Suppressor macrophage treated with lipopolysaccharide for 4 hours (primary cell): ENCODE results near the gene STRIP1.

Experiments used
- DNase-seq: peaks from one replicate; pipeline ENCODE4 v3.0.0-alpha.2; 2020

The STRIP1 gene

DNA sequence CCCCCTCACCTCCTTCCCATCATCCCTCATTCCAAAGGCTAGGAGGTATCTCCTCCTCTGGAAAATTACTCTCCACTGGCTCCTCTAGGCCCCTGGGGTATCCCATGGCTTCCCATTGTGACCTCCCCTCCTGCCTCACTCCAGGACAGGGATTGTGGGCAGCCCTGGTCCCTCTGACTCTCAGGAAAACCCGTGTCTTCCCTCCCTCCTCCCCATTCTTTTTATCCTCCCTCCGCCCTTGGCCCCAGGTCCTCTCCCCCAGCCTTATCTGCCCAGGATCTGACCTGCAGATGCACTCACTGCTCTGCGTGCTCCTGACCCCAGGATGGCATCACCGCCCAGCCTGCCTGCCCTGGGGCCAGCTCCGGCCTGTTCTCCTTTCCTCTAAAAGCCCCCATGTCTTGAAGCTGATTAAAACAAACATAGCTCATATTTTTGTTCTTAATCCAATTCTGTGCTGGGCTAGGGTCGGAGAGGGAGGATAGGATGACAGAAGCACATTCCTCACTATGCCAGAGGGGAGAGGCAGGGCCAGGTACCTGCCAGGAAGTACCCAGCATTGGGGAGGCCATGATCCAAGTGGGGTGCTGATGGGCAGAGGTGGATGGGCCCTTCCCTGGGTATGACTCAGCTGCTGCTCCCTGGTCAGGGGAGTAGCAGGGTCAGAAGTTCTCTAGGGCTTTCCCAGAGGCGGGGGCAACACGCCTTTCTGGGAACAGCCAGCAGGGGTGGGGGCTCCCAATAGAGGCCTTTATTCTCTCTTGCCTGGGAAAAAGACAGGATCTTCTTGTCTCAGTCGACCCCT is 64.0 kb downstream of the STRIP1 start:
- no peak for DNase-seq

DNA sequence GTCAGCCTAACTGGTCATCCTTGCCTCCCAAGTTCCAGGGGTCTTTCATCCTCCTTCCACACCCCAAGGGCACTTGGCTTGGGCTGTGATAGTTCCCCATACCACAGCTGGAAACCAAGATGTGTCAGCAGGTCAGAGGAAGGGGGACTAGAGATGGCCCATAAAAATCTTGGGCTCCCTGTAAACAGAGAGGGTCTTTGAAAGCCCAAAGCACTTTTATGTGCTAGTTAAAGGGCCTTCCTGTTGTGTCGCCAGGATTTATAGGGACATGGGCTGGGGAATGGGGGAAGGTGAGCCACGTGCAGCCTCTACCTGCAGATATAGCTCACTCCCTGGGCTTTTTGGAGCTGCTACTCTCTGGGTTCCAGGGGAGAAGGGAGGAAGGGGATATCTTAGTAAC is 65.9 kb downstream of the STRIP1 start:
- no peak for DNase-seq

DNA sequence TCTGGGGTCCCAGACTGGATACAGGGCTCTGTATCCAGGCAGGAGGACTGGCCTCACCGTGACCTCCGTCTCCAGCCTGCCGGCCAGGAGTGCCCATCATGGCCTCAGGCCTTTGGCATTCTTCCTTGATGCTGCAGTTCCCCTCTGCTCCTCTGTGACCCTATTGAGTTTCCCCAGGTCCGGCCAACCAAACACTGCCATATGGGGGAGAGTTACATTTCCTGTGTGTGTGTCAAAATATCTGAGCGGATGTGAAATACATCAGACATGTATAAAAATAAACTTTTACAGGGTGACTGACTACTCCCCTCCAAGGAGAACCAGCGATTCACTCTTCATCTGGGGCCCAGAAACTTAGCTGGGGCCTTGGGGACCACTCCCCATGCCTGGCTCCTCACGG is 67.7 kb downstream of the STRIP1 start:
- no peak for DNase-seq
